Lower leg skin (tissue), 4 donors: ENCODE measurements around the gene PRR27. TPM values are rescaled to one million over a fixed set of nuclear protein-coding genes. Genes with fewer than 3 reads are reported as not detected.

ENCODE experiments used
- DNase-seq, 2 donors: peaks; one replicate each; pipeline ENCODE4 v3.0.0-alpha.2; 2019; ENCODE audit warnings: low spot score in 2 of 2
- H3K4me3 ChIP-seq: fragments of 200-600 bp; sonication (generic); 2 replicates; pipeline ENCODE4 v1.5.1; 2017; ENCODE audit warnings: mild to moderate bottlenecking, low read depth; ENCODE audit not compliant: poor library complexity, severe bottlenecking
- POLR2A ChIP-seq, 2 donors: fragments of 450-650 bp; IDR thresholded peaks; one replicate each; pipeline ENCODE4 v1.6.1; 2016 to 2017; ENCODE audit warnings: antibody characterized with exemption in 2 of 2, mild to moderate bottlenecking in 1 of 2, moderate library complexity in 1 of 2
- WGBS, 2 donors: methylation state at CpG; one replicate each; pipeline ENCODE4 v1.1.5; 2018; 5-methylcytosine and 5-hydroxymethylcytosine counted together
- intact Hi-C: fragments of 100-400 bp; cut with DNase I; formaldehyde crosslinking; loops from one replicate; pipeline ENCODE4 v1.15.0; 2023; ENCODE audit warnings: low total_unique reads
- total RNA-seq, 4 donors: library from RNA; depleted of rRNA; stranded (reverse); fragments of >200 nt; gene quantifications; one replicate each; pipeline ENCODE4 v1.1.0, GENCODE V29; 2016
- TF ChIP-seq, protein P1 (sequence below), 3 donors: fragments of 450-650 bp; IDR thresholded peaks; one replicate each; pipeline ENCODE4 v1.5.1; 2016; ENCODE audit warnings: antibody characterized with exemption in 3 of 3, mild to moderate bottlenecking in 3 of 3, moderate library complexity in 2 of 3

Gene PRR27
- total RNA-seq, result not detected

DNA sequence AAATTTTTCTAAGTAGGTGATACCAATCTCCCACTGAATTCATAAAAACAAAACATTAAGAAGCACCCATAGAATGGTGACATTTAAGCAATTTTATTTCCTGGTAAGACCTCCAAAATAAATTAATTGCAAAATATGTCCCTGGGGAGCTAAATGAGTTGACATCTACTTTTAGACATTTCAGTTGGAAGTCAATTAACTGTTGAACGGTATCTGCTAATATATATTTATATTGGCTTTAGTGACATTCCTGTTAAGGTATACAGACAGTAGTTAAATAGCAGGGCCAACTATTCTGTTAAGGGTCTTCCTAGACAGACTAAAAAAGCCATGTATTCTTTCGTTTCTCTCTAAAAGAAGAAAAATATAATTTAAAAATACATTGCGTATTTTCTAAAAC, at the start of gene PRR27:
Gene PRR27 (plus strand): TSS at position 301 of the 400 bp plus-strand sequence. CDS start 139 bp downstream, outside the sequence.
- TF ChIP-seq, protein P1, sequence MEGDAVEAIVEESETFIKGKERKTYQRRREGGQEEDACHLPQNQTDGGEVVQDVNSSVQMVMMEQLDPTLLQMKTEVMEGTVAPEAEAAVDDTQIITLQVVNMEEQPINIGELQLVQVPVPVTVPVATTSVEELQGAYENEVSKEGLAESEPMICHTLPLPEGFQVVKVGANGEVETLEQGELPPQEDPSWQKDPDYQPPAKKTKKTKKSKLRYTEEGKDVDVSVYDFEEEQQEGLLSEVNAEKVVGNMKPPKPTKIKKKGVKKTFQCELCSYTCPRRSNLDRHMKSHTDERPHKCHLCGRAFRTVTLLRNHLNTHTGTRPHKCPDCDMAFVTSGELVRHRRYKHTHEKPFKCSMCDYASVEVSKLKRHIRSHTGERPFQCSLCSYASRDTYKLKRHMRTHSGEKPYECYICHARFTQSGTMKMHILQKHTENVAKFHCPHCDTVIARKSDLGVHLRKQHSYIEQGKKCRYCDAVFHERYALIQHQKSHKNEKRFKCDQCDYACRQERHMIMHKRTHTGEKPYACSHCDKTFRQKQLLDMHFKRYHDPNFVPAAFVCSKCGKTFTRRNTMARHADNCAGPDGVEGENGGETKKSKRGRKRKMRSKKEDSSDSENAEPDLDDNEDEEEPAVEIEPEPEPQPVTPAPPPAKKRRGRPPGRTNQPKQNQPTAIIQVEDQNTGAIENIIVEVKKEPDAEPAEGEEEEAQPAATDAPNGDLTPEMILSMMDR (IDR thresholded peaks at IDR 0.05), result no peak
- no peak for TF ChIP-seq POLR2A (IDR thresholded peaks at IDR 0.05)
- intact Hi-C loops, result no loop called here
- H3K4me3 ChIP-seq, result no peak within 1 kb of the TSS
- 90 to 92% methylated on average over 3 of the region's 3 CpGs for WGBS, 2 donors
- DNase-seq, result no peak

DNA sequence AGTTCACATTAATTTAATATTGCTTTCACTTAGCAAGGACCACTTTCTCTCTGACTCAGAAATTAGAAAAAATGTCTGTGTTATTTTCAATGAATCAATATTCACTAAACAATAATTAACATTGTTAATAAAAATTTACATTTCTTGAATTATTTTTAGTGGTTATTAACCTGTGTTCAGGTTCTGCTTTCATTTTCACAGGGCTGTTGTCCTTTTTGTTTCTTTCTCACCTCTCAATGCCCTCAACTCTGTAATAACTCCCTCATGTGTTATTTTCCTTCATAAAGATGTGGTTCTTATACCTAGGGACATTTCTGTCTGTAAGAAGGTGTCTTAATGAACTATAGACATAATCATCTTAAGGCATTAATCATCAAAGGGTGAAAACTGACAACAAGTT, 43.1 kb upstream of the PRR27 start:
- TF ChIP-seq, protein P1 (IDR thresholded peaks at IDR 0.05), result no peak
- TF ChIP-seq POLR2A (IDR thresholded peaks at IDR 0.05), result no peak
- DNase-seq, result no peak
- intact Hi-C loops, result no loop called here
- no peak overlapping the region for H3K4me3 ChIP-seq

DNA sequence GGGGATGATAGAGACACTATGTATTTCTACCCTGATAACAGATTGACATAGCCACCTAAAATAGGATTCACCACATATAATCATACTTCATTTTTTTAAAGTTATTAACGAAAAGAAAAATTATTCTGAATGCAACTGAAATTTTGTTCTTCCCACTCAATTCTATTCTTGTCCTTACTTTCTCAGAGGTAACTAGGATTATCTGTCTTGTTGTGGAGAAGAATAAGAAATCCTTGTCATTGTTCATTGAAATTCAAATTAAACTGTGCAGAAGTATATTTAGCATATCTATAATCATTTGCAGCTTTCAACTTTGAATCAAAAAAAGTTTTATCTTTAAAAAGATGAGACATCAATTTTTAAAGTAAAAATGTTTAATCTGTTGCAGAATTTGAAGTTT, 40.4 kb upstream of the PRR27 start:
- no peak overlapping the region for H3K4me3 ChIP-seq
- WGBS, 2 donors, result 74 to 84% methylated on average over 1 of the region's 1 CpG
- DNase-seq, result no peak
- intact Hi-C loops, result no loop called here
- TF ChIP-seq, protein P1 (IDR thresholded peaks at IDR 0.05), result no peak
- no peak for TF ChIP-seq POLR2A (IDR thresholded peaks at IDR 0.05)

DNA sequence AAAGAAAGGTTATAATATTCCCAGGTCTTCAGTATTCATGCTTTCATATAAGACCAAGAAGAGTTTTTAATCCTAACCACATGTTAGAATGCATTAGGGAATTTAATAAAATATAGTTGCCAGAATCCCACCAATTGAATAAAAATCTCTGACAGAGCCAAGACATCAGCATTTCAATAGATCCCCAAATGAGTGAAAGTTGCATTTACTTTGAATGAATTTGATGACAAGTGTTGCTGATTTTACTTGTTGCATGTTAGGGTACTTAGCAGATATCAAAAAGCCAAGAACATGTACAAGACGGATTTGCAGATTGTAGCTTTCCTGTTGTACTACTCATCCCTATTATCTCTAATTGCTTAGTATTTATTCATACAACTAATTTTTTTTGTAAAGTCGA, 39.9 kb upstream of the PRR27 start:
- intact Hi-C loops, result no loop called here
- TF ChIP-seq, protein P1 (IDR thresholded peaks at IDR 0.05), result no peak
- TF ChIP-seq POLR2A (IDR thresholded peaks at IDR 0.05), result no peak
- no peak overlapping the region for H3K4me3 ChIP-seq
- 42 to 45% methylated on average over 2 of the region's 2 CpGs for WGBS, 2 donors
- no peak for DNase-seq

DNA sequence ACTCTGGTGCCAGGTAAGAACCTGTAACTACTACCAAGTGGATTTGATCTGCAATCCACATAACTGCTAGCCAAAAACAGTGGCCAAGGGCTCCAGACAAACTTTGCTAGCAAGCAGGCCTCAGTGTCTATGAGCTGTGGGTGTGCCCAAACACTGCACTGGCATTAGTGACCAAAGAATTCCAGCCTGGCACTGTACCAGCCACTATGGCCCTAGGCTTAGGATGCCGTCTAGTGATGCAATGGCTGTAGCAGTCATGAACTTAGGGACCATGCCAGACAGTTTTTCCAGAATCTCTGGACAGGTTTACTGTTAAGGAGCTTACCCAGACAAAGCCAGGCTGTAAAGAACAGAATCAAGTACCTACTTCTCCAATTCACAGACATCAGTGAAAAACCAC, 33.7 kb upstream of the PRR27 start:
- intact Hi-C loops, result no loop called here
- WGBS, 2 donors, result 31 to 42% methylated on average over 1 of the region's 1 CpG
- TF ChIP-seq, protein P1 (IDR thresholded peaks at IDR 0.05), result no peak
- no peak for TF ChIP-seq POLR2A (IDR thresholded peaks at IDR 0.05)
- no peak for DNase-seq
- no peak overlapping the region for H3K4me3 ChIP-seq

DNA sequence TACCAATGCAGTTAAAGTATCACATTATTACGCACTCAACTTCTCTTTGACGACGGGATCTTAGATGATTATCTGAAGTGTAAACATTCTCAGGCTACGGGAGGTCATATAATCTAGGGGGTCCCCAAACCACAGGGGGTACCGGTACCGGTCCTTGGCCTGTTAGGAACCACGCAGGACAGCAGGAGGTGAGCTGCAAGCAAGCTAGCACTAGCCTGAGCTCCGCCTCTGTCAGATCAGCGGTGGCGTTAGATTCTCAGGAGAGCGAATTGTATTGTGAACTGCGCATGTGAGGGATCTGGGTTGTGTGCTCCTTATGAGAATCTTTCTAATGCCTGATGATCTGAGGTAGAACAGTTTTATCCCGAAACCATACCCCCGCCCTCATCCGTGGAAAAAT, 20.6 kb upstream of the PRR27 start:
- intact Hi-C loops, result no loop called here
- TF ChIP-seq POLR2A (IDR thresholded peaks at IDR 0.05), result no peak
- TF ChIP-seq, protein P1 (IDR thresholded peaks at IDR 0.05), result no peak
- DNase-seq, result no peak
- H3K4me3 ChIP-seq, result no peak overlapping the region
- 82 to 85% methylated on average over 15 of the region's 15 CpGs for WGBS, 2 donors
